ENCODE measurements around the gene NKAPL.
"Not testable (repeated sequence)": the region's sequence is repeated elsewhere in the genome, so short reads cannot be mapped to it uniquely, and the experiment has no call there.

The NKAPL gene

GRCh38 chr6:28296520-28297060 lies 37.5 kb downstream of the NKAPL start:
- no peak for DNase-seq (ENCODE audit: low read depth)

- no peak for DNase-seq (ENCODE audit: low read depth)
Observed at GRCh38 chr6:28303570-28303969, 44.5 kb downstream of the NKAPL start.

- DNase-seq (ENCODE audit: low read depth), result not testable (repeated sequence)
Observed at GRCh38 chr6:28306363-28306762, 47.3 kb downstream of the NKAPL start.
